CD4-positive, alpha-beta T cell treated with Interleukin-15 for 4 hours (primary cell): ENCODE measurements around the gene DNAH7.

Experiments
- DNase-seq: peaks from one replicate; pipeline ENCODE4 v3.0.0-alpha.2; 2020; ENCODE audit warnings: low spot score

DNAH7 gene

GRCh38 chr2:195863121-195863520, 205.5 kb downstream of the DNAH7 start:
- no peak for DNase-seq

- no peak for DNase-seq
Observed at GRCh38 chr2:195861821-195862220, 206.8 kb downstream of the DNAH7 start.

GRCh38 chr2:195859513-195859912, 209.1 kb downstream of the DNAH7 start:
- no peak for DNase-seq

GRCh38 chr2:195857132-195857531, 211.5 kb downstream of the DNAH7 start:
- DNase-seq: no peak

GRCh38 chr2:195850764-195851163, 217.9 kb downstream of the DNAH7 start:
- DNase-seq: no peak

GRCh38 chr2:195848119-195848899, 220.3 kb downstream of the DNAH7 start:
- DNase-seq: no peak

- no peak for DNase-seq
Observed at GRCh38 chr2:195842932-195843331, 225.7 kb downstream of the DNAH7 start.

- no peak for DNase-seq
Observed at GRCh38 chr2:195838002-195838401, 230.6 kb downstream of the DNAH7 start.

- DNase-seq: no peak
Observed at GRCh38 chr2:195836002-195836401, 232.6 kb downstream of the DNAH7 start.

- no peak for DNase-seq
Observed at GRCh38 chr2:195834836-195835235, 233.8 kb downstream of the DNAH7 start.

- DNase-seq: no peak
Observed at GRCh38 chr2:195830968-195831950, 237.4 kb downstream of the DNAH7 start.

- DNase-seq: no peak
Observed at GRCh38 chr2:195824478-195824877, 244.2 kb downstream of the DNAH7 start.

GRCh38 chr2:195823206-195823605, 245.4 kb downstream of the DNAH7 start:
- no peak for DNase-seq

- no peak for DNase-seq
Observed at GRCh38 chr2:195821566-195821932, 247.1 kb downstream of the DNAH7 start.

GRCh38 chr2:195820867-195821565, 247.6 kb downstream of the DNAH7 start:
- no peak for DNase-seq

GRCh38 chr2:195820373-195820772, 248.3 kb downstream of the DNAH7 start:
- DNase-seq: no peak

GRCh38 chr2:195819276-195819675, 249.4 kb downstream of the DNAH7 start:
- DNase-seq: no peak

- DNase-seq: no peak
Observed at GRCh38 chr2:195818526-195818925, 250.1 kb downstream of the DNAH7 start.

GRCh38 chr2:195818106-195818505, 250.5 kb downstream of the DNAH7 start:
- no peak for DNase-seq

- DNase-seq: no peak
Observed at GRCh38 chr2:195815083-195815482, 253.6 kb downstream of the DNAH7 start.

- no peak for DNase-seq
Observed at GRCh38 chr2:195813421-195813820, 255.2 kb downstream of the DNAH7 start.

GRCh38 chr2:195810340-195811098, 258.1 kb downstream of the DNAH7 start:
- no peak for DNase-seq
